ENCODE data around the gene FANCM.
"Not testable (repeated sequence)": the region's sequence is repeated elsewhere in the genome, so short reads cannot be mapped to it uniquely, and the experiment has no call there.

DNA sequence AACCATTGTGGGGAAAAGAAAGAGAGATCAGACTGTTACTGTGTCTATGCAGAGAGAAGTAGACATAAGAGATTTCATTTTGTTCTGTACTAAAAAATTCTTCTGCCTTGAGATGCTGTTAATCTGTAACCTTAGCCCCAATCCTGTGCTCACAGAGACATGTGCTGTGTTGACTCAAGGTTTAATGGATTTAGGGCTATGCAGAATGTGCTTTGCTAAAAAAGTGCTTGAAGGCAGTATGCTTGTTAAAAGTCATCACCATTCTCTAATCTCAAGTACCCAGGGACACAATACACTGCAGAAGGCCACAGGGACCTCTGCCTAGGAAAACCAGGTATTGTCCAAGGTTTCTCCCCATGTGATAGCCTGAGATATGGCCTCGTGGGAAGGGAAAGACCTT lies 78.0 kb downstream of the FANCM start:
- TF ChIP-seq, protein P1, sequence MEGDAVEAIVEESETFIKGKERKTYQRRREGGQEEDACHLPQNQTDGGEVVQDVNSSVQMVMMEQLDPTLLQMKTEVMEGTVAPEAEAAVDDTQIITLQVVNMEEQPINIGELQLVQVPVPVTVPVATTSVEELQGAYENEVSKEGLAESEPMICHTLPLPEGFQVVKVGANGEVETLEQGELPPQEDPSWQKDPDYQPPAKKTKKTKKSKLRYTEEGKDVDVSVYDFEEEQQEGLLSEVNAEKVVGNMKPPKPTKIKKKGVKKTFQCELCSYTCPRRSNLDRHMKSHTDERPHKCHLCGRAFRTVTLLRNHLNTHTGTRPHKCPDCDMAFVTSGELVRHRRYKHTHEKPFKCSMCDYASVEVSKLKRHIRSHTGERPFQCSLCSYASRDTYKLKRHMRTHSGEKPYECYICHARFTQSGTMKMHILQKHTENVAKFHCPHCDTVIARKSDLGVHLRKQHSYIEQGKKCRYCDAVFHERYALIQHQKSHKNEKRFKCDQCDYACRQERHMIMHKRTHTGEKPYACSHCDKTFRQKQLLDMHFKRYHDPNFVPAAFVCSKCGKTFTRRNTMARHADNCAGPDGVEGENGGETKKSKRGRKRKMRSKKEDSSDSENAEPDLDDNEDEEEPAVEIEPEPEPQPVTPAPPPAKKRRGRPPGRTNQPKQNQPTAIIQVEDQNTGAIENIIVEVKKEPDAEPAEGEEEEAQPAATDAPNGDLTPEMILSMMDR (IDR thresholded peaks at IDR 0.05; ENCODE audit: insufficient read depth, low read depth, low read length): not testable (repeated sequence)
- not testable (repeated sequence) for TF ChIP-seq EZH2 (IDR thresholded peaks at IDR 0.05; ENCODE audit: insufficient read depth, low read length)
